HK-2 (cell line): ENCODE results near the gene KIF15.
"Not testable (repeated sequence)": the region's sequence is repeated elsewhere in the genome, so short reads cannot be mapped to it uniquely, and the experiment has no call there.

Experiments used
- DNase-seq: peaks from one replicate; pipeline ENCODE4 v3.0.0-alpha.2; 2018; ENCODE audit not compliant: unreplicated experiment

Gene KIF15

DNA sequence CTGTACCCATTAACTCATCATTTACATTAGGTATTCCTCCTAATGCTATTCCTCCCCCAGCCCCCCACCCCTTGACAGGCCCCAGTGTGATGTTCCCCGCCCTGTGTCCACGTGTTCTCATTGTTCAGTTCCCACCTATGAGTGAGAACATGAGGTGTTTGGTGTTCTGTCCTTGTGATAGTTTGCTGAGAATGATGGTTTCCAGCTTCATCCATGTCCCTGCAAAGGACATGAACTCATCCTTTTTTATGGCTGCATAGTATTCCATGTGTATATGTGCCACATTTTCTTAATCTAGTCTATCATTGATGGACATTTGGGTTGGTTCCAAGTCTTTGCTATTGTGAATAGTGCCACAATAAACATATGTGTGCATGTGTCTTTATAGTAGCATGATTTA is 54.7 kb downstream of the KIF15 start:
- DNase-seq, result not testable (repeated sequence)

DNA sequence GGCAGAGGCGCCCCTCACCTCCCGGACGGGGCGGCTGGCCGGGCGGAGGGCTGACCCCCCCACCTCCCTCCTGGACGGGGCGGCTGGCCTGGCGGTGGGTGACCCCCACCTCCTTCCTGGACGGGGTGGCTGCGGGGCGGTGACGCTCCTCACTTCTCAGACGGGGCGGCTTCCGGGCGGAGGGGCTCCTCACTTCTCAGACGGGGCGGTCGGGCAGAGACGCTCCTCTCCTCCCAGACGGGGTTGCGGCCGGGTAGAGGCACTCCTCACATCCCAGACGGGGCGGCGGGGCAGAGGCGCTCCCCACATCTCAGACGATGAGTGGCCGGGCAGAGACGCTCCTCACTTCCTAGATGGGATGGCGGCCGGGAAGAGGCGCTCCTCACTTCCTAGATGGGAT is 59.6 kb downstream of the KIF15 start:
- DNase-seq, result not testable (repeated sequence)

DNA sequence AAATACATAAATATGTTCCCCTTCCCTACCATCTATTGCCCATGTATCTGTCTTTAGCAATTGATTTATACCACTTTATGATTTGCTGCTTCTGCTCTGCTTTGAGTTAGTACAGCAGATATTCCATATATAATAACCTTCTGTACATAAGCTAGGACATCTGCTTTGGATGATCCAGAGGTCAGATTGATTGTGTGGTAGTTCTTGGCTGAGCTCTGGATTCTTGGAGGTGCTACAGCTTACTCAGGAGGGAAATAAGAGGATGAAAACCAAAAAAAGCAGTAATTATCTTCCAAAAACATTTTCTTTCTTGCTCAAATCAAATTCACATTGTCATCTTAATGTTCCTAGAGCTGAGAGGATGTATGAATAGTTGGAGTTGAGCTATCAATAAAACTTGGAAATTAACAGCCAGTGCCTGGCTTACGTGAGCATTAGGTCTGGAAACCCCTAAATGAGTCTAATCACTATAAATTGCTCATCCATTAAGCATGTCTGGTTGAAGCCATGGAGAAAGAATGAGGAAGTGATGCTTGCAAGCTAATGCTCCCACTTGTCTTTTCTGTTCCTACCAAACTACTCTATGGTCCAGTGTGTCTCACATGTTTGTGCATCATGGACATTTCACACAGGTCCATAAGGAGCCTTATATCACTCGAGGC is 63.8 kb downstream of the KIF15 start:
- DNase-seq, result peak; percentile 6

DNA sequence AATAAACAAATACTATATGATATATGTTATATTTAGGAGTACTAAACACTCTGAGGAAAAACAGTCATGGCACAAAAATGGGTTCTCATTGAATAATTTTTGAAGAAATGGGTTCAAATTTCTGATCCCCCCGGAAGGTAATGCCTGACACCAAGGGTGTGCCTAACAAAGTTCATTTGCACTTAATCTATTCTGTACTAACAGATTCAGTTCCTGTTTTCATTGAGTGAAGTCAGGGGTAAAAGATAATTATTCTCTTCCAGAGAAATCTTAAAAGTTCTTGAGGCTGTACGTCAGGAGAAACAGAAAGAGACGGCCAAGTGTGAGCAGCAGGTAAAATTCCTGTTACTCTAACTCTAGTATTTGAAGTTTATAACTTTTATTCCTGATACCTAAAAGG is 65.6 kb downstream of the KIF15 start:
- DNase-seq, result no peak

DNA sequence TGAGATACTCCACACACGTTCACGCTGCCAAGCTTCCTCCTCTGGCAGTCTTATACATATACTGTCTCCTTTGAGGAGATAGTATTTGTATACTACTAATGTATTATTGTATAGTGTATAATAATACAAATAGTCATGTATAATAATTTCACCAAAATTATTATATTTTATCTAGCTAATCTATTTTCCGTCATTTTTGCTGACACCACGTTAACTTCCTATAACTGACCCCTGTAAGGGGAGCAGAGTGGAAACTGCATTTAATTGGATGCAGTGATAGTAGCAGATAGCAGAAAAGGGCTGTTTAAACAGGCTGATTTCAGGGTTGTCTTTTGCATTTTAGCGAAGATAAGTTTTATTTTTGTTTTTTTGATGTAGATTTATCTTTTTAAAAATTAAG is 69.6 kb downstream of the KIF15 start:
- no peak for DNase-seq

DNA sequence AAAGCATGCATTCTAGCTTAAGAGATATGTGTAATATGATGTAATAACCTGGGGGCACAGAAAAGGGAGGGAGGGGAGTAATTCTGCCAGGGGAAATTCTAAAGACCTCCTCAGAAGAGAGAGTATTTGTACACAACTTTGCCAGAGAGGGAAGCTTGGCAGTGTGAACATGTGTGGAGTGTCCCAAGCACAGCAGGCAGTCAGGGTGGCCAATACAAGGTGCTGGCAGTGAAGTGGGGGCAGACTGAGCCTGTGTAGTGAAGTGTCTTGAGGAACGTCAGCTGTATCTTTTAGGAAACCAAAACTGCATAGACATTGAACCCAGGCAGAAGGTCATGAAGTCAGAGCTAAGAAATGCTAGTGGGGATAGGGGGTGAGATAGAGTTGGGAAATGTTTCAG is 70.4 kb downstream of the KIF15 start:
- DNase-seq, result no peak

DNA sequence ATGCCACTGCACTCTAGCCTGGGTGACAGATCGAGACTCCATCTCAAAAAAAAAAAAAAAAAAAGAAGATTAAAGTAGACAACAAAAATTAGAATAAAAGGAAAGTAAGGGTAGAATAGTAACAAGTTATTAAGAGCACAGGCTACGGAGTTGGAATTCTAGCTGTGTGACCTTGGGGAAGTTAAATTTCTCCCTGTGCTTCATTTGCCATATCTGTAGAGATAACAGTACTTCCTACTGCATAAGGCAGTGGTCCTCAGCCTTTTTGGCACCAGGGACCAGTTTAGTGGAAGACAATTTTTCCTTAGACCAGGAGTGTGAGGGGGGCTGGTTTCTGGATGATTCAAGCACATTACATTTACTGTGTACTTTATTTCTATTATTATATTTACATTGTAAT is 71.4 kb downstream of the KIF15 start:
- DNase-seq, result no peak

DNA sequence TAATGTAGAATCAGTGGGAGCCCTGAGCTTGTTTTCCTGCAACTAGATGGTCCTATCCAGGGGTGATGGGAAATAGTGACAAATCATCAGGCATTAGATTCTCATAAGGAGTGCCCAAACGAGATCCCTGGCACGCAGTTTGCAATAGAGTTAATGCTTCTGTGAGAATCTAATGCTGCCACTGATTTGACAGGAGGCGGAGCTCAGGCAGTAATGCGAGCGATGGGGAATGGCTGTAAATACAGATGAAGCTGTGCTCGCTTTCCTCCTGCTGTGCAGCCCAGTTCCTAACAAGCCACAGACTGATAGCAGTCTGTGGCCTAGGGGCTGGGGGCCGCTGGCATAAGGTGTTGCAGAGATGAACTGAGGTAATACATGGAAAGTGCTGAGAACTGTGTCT is 71.8 kb downstream of the KIF15 start:
- no peak for DNase-seq

DNA sequence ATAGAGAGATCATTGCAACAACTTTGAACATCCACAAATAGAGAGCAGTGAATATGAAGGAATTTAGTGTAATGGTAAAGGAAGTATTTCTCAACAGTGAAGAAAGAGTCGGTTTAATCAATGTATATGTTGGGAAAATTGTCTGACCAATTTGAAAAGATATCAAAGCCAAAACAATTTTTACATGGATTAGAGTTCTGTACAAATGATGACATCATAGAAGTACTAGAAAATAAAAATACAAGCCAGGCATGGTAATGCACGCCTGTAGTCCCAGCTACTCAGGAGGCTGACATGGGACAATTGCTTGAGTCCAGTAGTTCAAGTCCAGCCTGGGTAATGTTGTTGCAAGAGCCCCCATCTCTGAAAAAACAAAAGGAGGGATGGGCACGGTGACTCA is 74.1 kb downstream of the KIF15 start:
- DNase-seq, result no peak

DNA sequence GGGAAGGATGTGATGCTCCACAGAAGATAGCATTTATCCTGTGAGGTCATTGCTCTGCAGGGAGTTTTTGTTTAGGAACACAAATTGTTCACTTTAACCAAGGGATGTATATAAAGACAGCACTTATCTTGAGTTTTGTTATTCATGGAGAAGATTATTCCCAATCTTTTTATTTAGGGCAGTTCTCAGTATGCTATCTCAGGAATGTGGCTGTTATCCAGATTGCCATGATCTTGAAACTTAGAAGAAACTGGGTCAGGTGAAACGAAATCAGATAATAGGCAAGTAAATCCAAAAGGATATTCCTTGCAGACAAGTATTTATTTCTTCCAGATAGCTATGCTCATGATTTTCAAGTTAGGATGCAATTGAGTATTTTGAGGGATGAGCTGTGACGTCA is 80.8 kb downstream of the KIF15 start:
- no peak for DNase-seq

DNA sequence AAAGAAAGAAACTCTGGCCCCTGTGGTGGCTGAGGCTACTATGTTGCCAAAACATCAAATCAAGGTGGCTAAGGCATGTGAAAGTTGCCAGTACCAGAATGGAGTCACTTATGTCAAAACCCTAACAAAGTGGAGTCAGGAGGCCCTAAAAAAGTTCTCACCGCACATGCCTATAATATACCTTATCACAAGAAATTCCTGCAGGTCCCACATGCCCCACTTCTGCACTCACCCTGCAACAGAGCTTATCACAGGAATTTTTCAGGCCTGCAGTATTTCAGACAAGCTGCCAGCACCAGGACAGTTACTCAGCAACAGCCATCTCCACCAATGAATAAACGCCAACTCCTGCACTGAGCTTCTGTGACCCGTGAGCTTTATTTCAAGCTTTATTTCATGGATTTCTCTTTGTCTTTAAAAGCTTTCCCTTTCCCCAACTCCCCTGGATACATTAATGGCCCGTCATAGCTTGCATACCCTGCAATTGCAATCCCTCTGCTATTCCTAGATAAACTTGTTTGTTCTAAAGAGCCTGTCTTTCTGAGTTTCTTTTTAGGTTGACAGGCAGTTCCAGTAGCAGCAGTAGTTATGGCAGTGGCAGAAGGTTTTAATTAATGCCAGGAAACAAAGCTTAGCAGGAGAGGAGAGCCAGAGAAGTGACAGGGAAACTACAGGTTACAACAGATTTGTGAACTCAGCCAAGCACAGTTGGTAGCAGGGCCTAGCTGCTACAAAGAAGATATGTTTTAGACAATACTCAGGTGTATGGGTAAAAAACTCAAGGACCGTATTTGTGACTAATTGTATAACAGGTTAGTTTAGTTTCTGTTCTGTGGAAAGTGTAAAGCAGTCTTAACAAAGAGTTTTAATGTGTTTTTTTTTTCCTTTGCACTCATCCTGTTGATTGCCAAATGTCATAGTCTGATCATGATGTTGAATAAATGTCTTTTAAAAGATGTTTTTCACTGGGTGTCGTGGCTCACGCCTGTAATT is 84.2 kb downstream of the KIF15 start:
- no peak for DNase-seq

DNA sequence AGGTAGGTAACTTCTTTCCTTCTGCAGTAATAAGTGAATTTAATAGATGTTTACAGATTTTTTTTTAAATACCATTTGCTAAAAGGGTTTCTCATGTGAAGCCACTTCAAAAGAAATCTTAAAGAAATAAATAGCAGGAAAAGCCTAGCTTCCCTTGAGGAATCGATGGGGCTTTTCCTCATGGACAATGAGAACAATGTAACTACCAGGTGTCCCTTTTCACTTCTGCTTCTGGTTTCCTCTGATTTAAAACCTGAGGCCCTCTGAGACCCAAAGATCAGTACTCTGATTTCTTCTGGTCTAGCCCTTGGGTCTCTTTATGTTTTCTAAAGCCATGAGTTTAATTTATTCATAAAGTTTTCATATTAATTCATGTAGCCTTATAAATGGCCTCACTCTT is 87.0 kb downstream of the KIF15 start:
- DNase-seq, result no peak

DNA sequence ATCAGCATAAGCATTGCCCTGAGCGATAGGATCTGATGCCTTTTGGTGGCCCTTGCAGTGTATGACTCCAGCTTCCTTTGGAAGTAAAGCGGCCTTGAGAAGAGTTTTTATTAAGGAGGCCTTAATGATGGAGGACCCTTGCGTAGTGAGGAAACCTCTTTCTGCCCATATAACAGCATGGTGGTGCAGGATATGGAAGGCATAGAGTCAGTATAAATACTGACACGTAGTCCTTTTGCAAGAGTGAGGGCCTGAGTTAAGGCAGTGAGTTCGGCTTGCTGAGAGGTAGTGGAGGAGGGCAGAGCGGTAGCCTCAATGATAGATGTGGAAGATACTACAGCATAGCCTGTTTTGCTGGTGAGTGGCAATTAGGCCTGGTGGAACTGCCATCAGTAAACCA is 95.1 kb downstream of the KIF15 start:
- not testable (repeated sequence) for DNase-seq

DNA sequence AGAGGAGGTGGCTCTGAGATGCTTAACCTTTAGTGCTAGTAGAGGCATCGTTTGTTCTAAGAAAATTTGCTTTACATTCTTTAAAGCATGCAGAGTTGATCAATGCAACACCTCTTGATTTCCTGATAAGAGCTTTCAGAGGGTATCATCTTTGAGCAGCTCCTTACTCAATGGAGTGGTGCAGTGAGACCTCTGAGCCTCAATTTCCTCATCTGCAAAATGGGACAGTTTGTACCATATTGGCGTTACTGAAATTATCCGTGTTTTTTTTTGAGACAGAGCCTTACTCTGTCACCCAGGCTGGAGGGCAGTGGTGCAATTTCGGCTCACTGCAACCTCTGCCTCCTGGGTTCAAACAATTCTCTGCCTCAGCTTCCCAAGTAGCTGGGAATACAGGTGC is 98.5 kb downstream of the KIF15 start:
- DNase-seq, result no peak

DNA sequence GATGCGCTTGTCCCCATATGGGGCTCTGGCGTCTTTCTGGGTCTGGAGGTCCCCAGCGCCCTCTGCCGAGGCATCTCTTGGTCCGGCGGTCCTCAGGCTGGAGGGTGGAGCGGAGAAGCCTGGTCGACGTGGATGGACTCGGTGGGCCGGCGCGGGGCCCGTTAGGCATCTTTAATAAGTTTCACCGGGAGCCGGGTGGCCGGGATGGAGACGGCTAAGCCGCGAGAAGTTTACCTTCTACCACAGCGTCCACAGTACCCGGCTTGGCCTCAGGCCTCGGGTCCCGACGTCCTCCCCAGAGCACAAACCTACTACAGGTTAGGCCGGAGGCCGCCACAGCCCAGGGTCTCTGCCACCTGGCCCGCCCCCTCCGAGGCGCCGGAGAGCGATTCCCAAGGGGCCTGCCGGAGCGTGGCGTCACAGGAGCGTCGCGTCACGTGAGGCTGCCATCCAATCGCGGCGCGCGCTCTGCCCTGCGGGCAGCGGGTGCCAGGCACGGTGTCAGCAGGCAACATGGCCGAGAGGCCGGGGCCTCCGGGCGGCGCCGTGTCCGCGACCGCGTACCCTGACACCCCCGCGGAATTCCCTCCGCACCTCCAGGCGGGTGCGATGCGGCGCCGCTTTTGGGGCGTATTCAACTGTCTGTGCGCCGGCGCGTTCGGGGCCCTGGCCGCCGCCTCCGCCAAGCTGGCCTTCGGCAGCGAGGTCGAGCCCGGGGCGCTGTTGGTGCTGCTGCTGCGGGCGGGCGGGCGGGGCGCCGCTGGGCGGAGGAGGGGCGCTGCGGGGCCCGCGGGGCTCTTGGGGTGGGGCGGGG is 100.0 kb downstream of the KIF15 start, which contains the start of gene TMEM42:
TSS of gene TMEM42 (plus strand) at position 501 of the 814 bp plus-strand sequence. CDS start at position 514, 13 bp downstream.
- peak; percentile 84 for DNase-seq

DNA sequence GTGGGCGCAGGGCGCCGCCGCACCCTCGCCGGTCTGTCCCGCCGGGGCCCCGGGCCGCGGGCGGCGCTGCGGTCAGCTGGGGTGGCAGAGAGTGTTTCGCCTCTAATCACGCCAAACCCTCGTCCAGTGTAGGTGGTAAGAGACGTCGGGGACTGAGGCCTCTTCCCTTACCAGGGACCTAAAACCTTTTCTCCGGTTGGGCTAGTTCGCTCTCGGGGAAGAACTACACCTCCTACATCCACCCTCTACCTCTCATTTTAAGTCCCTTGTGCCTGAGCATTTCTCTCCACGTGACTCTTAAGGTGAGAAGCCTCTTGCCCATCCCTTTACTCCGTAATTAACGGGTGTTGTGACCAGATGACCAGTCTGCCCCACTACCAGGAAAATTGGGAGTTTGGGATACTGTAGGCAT is 100.6 kb downstream of the KIF15 start:
- no peak for DNase-seq

DNA sequence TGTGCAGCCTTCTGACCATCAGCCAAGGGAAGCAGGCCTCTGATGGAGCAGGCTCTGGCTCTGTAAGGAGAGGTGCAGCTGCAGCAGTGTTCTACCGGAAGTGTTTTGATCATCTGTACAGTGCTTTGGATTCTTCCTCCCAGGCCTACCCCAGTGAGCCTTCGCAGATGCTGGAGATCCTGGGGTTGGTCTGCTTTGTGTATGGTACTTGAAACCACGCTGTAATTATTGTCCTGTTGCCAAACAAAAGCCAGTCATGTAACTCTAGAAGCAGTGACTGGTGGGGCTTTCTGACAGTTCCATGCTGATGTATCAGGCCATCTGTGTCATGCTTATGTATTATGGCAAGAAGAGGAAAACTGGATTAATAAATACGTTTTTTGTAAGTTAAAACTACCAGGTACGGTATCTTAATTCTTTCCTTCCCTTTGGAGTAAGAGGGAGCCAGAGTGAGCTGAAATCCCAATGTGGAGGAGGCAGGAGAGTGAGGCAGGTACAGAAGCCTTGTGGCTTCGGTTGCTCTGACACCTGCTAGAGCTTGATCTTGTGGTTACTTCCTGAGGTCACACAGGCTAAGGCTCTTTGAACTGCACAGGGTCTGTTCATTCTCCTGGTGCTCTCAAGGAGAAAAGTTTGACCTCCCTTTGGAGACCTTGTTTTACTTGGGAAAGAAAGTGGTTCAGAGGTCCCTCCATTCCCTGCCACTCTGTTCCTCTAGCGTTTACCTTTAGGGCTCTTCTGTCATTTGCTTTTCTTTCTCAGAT is 103.9 kb downstream of the KIF15 start:
- DNase-seq, result no peak

DNA sequence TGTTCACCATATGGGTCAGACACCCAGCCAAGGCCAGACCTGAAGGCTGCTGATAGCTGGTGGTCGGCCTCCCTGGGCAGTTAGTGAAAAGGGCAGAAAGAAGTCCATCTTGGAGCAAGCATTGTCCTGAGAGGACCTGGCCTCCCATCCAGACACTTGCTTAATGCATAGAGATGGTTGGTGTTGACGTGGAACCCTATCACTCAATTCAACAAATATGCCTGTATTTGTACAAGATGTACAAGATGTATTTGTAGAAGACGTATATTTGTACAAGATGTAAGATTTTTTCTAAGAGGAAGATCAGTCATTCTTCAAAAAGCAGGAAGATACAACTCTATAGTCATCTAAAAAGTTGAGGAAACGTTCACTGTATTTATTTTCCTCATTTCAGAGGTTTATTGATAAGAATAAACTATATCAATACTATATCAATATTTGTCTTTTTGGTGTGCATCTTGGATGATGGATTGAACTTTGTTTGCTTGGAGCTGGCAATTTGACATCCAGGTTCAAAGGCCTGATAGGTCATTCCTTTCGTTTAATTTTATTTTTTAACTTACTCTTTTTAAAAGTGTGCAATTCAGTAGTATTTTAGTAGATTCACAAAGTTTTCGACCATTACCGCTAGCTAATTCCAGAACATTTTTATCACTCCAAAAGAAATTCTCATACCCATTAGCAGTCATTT is 106.0 kb downstream of the KIF15 start:
- DNase-seq, result no peak

DNA sequence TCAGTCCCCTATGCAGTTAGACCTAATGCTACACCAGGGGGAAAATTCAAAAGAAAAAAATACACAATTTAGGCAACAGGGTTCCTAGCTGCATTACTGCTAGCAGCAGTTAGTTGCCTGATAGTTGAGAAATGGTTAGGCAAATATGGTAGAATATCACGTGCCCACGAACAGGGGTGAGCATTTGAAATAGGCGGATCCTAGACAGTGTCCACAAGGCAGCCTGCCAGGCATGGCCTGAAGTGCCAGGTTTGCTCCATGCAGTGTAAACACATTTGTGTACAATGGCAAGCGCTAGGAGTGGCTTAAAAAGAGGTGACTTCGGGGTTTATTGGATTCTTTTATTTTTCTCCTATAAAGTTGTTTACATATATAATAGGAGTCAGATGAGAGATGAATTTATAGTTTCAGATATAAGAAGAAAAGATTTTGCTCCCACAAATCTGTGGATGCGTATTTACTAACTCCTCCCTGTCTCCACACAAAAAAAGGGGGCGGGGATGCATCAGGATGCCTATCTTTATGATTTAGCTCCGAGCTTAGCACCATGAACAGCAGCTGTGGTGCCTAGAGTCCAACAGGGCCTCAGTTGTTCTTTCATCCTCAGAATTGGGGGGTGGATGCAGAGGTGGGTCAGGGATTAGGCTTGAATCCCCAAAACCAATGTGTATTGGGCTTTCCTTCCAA is 108.9 kb downstream of the KIF15 start:
- DNase-seq, result no peak

DNA sequence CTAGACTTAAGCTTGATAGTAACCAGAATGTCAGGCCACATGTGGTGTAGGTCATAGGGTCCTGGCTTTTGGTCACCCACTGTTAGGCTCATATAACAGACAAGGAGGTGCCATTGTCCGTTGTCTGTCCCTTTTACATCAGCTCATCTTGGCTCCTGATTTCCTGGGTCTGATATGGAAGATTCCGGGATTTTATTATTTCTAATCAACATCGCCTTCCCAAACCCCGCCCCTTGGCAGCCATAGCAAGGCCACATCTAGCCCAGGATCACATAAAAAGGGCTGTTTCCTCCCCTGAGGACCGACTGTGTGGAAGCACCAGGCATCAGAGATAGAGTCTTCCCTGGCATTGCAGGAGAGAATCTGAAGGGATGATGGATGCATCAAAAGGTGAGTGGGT is 112.7 kb downstream of the KIF15 start, which contains the start of gene TGM4:
TSS of gene TGM4 (plus strand) at position 301 of the 400 bp plus-strand sequence. CDS start at position 372, 71 bp downstream.
- DNase-seq, result no peak
